ENCODE results near the gene TMCO6. TPM values are rescaled to one million over a fixed set of nuclear protein-coding genes. Genes with fewer than 3 reads are reported as not detected.
"Not testable (repeated sequence)": the region's sequence is repeated elsewhere in the genome, so short reads cannot be mapped to it uniquely, and the experiment has no call there.

TMCO6 gene
- 38.1 and 41.9 TPM in 2 replicates for total RNA-seq

- peaks cover 28% of the 10 kb centered on the region for H3K36me3 Mint-ChIP-seq (ENCODE audit: low read depth)
- no peaks in the 10 kb centered on the region for H3K9me3 Mint-ChIP-seq
- H3K27me3 Mint-ChIP-seq, result no peaks in the 10 kb centered on the region
- H3K4me3 Mint-ChIP-seq, result peak within 1 kb of the TSS; percentile 86
- intact Hi-C loops (cut with micrococcal nuclease), result loop anchor here (1.0 to 5.0 kb wide), 6 partner anchors 8 to 397 kb away; partner anchors contain the start of genes ANKHD1, APBB3, HARS1 and HARS2
- peak within 1 kb of the TSS; percentile 90 for H3K27ac Mint-ChIP-seq
- peak; percentile 98 for DNase-seq
- H3K4me1 Mint-ChIP-seq, result peaks cover 37% of the 10 kb centered on the region
Observed at GRCh38 chr5:140639148-140639981, at the start of gene TMCO6. Gene TMCO6, plus strand, starts transcription at chr5:140639451. Its CDS starts 77 bp downstream, at chr5:140639528.

DNA sequence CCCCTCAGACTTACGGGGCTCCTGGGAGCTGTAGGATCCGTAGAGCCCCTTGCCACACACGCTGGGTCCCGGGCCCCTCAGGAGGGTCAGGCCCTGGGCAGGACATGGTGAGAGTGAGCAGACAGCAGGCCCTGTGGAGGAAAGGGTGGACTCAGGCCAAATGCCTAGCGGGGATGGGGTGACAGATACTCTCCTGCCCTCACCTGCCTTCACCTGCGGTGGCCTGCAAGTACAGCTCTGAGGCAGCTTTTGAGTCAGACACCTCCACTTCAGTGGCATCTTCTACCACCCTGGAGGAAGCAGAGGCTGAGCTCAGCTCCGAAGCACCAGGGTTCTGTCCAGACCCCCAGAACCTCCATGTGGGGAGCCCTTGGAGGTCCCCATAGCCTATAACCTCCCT lies 48.4 kb upstream of the TMCO6 start:
- H3K9me3 Mint-ChIP-seq, result no peaks in the 10 kb centered on the region
- intact Hi-C loops (cut with micrococcal nuclease), result no loop called here
- peaks cover 12% of the 10 kb centered on the region for H3K27me3 Mint-ChIP-seq
- H3K4me1 Mint-ChIP-seq, result no peaks in the 10 kb centered on the region
- DNase-seq, result no peak
- no peak overlapping the region for H3K4me3 Mint-ChIP-seq
- no peaks in the 10 kb centered on the region for H3K36me3 Mint-ChIP-seq (ENCODE audit: low read depth)
- H3K27ac Mint-ChIP-seq, result no peak overlapping the region

- Mint-ChIP-seq H3K36me3 (ENCODE audit: low read depth) (no peaks in the 10 kb centered on the region), H3K27ac (no peak overlapping the region), H3K9me3 (no peaks in the 10 kb centered on the region), H3K4me3 (no peak overlapping the region), H3K4me1 (no peaks in the 10 kb centered on the region), H3K27me3 (peaks cover 10% of the 10 kb centered on the region)
- DNase-seq, result no peak
- intact Hi-C loops (cut with micrococcal nuclease), result no loop called here
Observed at GRCh38 chr5:140591747-140592372, 47.4 kb upstream of the TMCO6 start.

- not testable (repeated sequence) for H3K4me3 Mint-ChIP-seq
Observed at GRCh38 chr5:140593070-140593469, 46.2 kb upstream of the TMCO6 start.

GRCh38 chr5:140594169-140594568 lies 45.1 kb upstream of the TMCO6 start:
- intact Hi-C loops (cut with micrococcal nuclease), result no loop called here
- peaks cover 8% of the 10 kb centered on the region for H3K27me3 Mint-ChIP-seq
- no peaks in the 10 kb centered on the region for H3K9me3 Mint-ChIP-seq
- no peak overlapping the region for H3K4me3 Mint-ChIP-seq
- no peaks in the 10 kb centered on the region for H3K36me3 Mint-ChIP-seq (ENCODE audit: low read depth)
- no peak for DNase-seq
- no peak overlapping the region for H3K27ac Mint-ChIP-seq
- no peaks in the 10 kb centered on the region for H3K4me1 Mint-ChIP-seq

More at GRCh38 chr5:140593070-140593469, 46.2 kb upstream of the TMCO6 start:
- H3K27ac Mint-ChIP-seq; H3K36me3 Mint-ChIP-seq (ENCODE audit: low read depth); H3K9me3 Mint-ChIP-seq; DNase-seq; H3K4me1 Mint-ChIP-seq; intact Hi-C loops (cut with micrococcal nuclease): not testable (repeated sequence)
- peaks cover 12% of the 10 kb centered on the region for H3K27me3 Mint-ChIP-seq

GRCh38 chr5:140595538-140596300 lies 43.5 kb upstream of the TMCO6 start:
- Mint-ChIP-seq H3K4me1 (no peaks in the 10 kb centered on the region), H3K36me3 (ENCODE audit: low read depth) (no peaks in the 10 kb centered on the region), H3K4me3 (no peak overlapping the region), H3K9me3 (no peaks in the 10 kb centered on the region), H3K27ac (no peak overlapping the region), H3K27me3 (peaks cover 12% of the 10 kb centered on the region)
- intact Hi-C loops (cut with micrococcal nuclease), result no loop called here
- DNase-seq, result no peak

GRCh38 chr5:140596321-140596741 lies 42.9 kb upstream of the TMCO6 start:
- no peaks in the 10 kb centered on the region for H3K4me1 Mint-ChIP-seq
- H3K4me3 Mint-ChIP-seq, result no peak overlapping the region
- no peaks in the 10 kb centered on the region for H3K9me3 Mint-ChIP-seq
- peaks cover 12% of the 10 kb centered on the region for H3K27me3 Mint-ChIP-seq
- intact Hi-C loops (cut with micrococcal nuclease), result no loop called here
- DNase-seq, result no peak
- H3K36me3 Mint-ChIP-seq (ENCODE audit: low read depth), result no peaks in the 10 kb centered on the region
- H3K27ac Mint-ChIP-seq, result no peak overlapping the region

GRCh38 chr5:140598836-140599235 lies 40.4 kb upstream of the TMCO6 start:
- Mint-ChIP-seq H3K27me3 (peaks cover 13% of the 10 kb centered on the region), H3K4me1 (no peaks in the 10 kb centered on the region), H3K36me3 (ENCODE audit: low read depth) (no peaks in the 10 kb centered on the region), H3K27ac (no peak overlapping the region), H3K4me3 (no peak overlapping the region), H3K9me3 (no peaks in the 10 kb centered on the region)
- intact Hi-C loops (cut with micrococcal nuclease), result no loop called here
- DNase-seq, result no peak

DNA sequence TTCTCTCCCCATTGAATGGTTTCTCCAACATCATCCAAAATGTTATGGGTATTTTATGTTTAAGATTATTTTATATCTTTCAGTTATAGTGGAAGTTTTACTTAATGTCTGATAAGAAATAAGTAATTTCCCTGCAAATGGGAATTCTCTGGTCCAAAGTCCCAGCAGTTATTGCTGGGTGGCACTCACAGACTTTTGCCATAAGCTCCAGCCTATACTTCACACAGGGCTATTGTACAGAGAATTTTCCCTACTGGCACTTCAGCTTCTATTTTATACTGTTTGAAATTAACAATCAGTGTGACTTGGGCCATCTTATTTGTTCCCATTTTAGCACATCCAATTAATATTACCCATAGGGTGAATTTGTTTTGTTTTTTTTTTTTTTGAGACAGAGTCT lies 39.2 kb upstream of the TMCO6 start:
- no peak overlapping the region for H3K27ac Mint-ChIP-seq

GRCh38 chr5:140602147-140602546 lies 37.1 kb upstream of the TMCO6 start:
- Mint-ChIP-seq H3K27me3 (peaks cover 14% of the 10 kb centered on the region), H3K4me1 (no peaks in the 10 kb centered on the region), H3K27ac (no peak overlapping the region), H3K4me3 (no peak overlapping the region), H3K9me3 (no peaks in the 10 kb centered on the region), H3K36me3 (ENCODE audit: low read depth) (no peaks in the 10 kb centered on the region)
- no peak for DNase-seq
- intact Hi-C loops (cut with micrococcal nuclease), result no loop called here

More for the DNA sequence above, 39.2 kb upstream of the TMCO6 start:
- Mint-ChIP-seq H3K27me3 (peaks cover 16% of the 10 kb centered on the region), H3K4me3 (no peak overlapping the region), H3K9me3 (no peaks in the 10 kb centered on the region), H3K4me1 (no peaks in the 10 kb centered on the region), H3K36me3 (ENCODE audit: low read depth) (no peaks in the 10 kb centered on the region)
- intact Hi-C loops (cut with micrococcal nuclease), result no loop called here
- no peak for DNase-seq

DNA sequence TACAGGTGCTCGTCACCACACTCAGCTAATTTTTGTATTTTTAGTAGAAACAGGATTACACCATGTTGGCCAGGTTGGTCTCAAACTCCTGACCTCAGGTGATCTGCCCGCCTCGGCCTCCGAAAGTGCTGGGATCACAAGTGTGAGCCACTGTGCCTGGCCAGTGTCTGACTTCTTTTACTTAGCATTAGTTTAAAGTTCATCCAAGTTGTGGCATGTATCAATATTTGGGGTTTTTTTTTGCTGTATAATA lies 35.9 kb upstream of the TMCO6 start:
- H3K27me3 Mint-ChIP-seq, result peaks cover 11% of the 10 kb centered on the region
- H3K4me1 Mint-ChIP-seq; intact Hi-C loops (cut with micrococcal nuclease); H3K9me3 Mint-ChIP-seq; H3K4me3 Mint-ChIP-seq; DNase-seq; H3K27ac Mint-ChIP-seq; H3K36me3 Mint-ChIP-seq (ENCODE audit: low read depth): not testable (repeated sequence)

- DNase-seq, result no peak
- Mint-ChIP-seq H3K27ac (no peak overlapping the region), H3K36me3 (ENCODE audit: low read depth) (no peaks in the 10 kb centered on the region), H3K4me3 (no peak overlapping the region), H3K4me1 (no peaks in the 10 kb centered on the region), H3K9me3 (no peaks in the 10 kb centered on the region), H3K27me3 (peaks cover 11% of the 10 kb centered on the region)
- intact Hi-C loops (cut with micrococcal nuclease), result no loop called here
Observed at GRCh38 chr5:140603734-140604133, 35.5 kb upstream of the TMCO6 start.

DNA sequence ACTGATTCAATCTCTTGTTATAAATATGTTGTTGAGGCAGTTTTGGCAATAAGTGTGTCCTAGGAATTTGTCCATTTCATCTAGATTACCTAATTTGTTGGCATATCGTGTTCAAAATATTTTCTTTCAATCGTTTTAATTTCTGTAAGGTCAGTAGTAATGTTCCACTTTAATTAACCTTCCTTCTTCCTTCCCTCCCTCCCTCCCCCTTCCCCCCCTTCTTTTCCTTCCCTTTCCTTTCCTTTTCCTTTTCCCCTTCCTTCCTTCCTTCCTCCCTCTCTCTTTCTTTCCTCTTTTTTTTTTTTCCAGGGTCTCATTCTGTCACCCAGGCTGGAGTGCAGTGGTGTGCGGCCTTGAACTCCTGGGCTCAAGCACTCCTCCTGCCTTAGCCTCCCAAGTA lies 33.4 kb upstream of the TMCO6 start:
- no peak overlapping the region for H3K27ac Mint-ChIP-seq
- H3K4me1 Mint-ChIP-seq, result no peaks in the 10 kb centered on the region
- intact Hi-C loops (cut with micrococcal nuclease), result no loop called here
- peaks cover 7% of the 10 kb centered on the region for H3K27me3 Mint-ChIP-seq
- H3K4me3 Mint-ChIP-seq, result no peak overlapping the region
- H3K36me3 Mint-ChIP-seq (ENCODE audit: low read depth), result no peaks in the 10 kb centered on the region
- DNase-seq, result no peak
- no peaks in the 10 kb centered on the region for H3K9me3 Mint-ChIP-seq

- H3K9me3 Mint-ChIP-seq, result no peaks in the 10 kb centered on the region
- no peak overlapping the region for H3K27ac Mint-ChIP-seq
- H3K4me3 Mint-ChIP-seq, result no peak overlapping the region
- H3K27me3 Mint-ChIP-seq, result peaks cover 5% of the 10 kb centered on the region
- intact Hi-C loops (cut with micrococcal nuclease), result no loop called here
- H3K36me3 Mint-ChIP-seq (ENCODE audit: low read depth), result no peaks in the 10 kb centered on the region
- DNase-seq, result no peak
- H3K4me1 Mint-ChIP-seq, result peaks cover 7% of the 10 kb centered on the region
Observed at GRCh38 chr5:140607031-140607430, 32.2 kb upstream of the TMCO6 start.

Measured in activated CD4-positive, alpha-beta T cell treated with anti-CD3 and anti-CD28 coated beads, Interleukin-2, amount 10 ng/mL, durations not matched to agents 24 days and 14 days (primary cell).